WI38 (cell line): Measurements from ENCODE around the gene CCDC78.

Experiments used
- H3K4me3 ChIP-seq: 2 replicates; pipeline ENCODE4 v1.5.1; 2011; ENCODE audit warnings: low read depth, mild to moderate bottlenecking, control low read depth, low read length
- TF ChIP-seq, protein P1 (sequence below): IDR thresholded peaks from 2 replicates; pipeline ENCODE4 v1.5.1; 2012; ENCODE audit warnings: low read depth, mild to moderate bottlenecking, control low read depth, low read length

Gene CCDC78

DNA sequence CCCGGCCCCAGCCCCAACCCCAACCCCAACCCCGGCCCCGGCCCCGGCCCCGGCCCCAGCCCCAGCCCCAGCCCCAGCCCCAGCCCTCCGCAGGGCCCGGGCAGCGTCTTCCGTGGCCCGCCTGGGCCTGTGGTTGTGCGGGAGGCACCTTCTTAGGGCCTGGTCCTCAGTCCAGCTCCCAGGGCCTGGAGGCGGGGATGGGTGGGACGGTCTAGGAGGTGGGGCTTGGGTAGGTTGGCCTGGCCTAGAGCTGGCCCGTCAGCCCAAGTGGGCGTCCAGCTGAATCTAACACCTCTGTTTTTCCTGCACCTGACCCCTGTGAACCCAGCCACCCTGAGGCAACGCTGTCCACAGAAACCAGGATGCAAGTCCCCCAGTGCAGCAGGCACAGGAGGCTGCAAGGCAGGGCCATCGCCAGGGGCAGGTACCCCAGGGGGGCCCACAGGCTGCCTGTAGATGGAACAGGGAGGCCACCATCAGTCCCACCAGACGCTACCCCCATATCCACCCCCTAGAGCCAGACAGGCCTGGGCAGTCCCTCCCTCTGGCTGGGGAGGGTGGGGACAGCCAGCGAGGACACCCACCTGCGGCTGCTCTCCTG lies 43.0 kb upstream of the CCDC78 start:
- TF ChIP-seq, protein P1, sequence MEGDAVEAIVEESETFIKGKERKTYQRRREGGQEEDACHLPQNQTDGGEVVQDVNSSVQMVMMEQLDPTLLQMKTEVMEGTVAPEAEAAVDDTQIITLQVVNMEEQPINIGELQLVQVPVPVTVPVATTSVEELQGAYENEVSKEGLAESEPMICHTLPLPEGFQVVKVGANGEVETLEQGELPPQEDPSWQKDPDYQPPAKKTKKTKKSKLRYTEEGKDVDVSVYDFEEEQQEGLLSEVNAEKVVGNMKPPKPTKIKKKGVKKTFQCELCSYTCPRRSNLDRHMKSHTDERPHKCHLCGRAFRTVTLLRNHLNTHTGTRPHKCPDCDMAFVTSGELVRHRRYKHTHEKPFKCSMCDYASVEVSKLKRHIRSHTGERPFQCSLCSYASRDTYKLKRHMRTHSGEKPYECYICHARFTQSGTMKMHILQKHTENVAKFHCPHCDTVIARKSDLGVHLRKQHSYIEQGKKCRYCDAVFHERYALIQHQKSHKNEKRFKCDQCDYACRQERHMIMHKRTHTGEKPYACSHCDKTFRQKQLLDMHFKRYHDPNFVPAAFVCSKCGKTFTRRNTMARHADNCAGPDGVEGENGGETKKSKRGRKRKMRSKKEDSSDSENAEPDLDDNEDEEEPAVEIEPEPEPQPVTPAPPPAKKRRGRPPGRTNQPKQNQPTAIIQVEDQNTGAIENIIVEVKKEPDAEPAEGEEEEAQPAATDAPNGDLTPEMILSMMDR = no peak
- no peak overlapping the region for H3K4me3 ChIP-seq

DNA sequence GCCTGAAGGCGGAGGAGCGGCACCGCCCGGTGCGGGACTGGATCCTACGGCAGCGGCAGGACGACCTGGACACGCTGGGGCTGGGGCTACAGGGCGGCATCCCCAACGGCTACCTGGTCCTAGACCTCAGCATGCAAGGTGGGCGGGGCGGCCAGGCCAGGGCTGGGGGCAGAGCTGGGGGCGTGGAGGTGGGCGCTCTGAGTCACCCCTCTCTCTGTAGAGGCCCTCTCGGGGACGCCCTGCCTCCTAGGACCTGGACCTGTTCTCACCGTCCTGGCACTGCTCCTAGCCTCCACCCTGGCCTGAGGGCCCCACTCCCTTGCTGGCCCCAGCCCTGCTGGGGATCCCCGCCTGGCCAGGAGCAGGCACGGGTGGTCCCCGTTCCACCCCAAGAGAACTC lies 42.2 kb upstream of the CCDC78 start:
- TF ChIP-seq, protein P1 = no peak
- no peak overlapping the region for H3K4me3 ChIP-seq

DNA sequence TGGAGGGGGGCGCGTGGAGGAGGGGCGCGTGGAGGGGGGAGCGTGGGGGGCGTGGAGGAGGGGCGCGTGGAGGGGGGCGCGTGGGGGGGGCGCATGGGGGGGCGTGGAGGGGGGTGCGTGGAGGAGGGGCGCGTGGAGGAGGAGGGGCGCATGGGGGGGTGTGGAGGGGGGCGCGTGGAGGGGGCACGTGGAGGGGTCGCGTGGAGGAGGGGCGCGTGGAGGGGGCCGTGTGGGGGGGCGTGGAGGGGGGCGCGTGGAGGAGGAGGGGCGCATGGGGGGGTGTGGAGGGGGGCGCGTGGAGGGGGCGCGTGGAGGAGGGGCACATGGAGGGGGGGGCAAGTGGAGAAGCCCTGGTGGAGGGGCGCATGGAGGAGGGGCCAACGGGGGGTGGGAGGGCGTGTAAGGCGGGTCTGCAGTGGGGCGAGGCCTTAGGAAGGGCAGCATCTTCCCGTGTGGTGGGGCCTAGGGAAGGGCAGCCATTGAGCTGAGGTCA lies 41.5 kb upstream of the CCDC78 start:
- H3K4me3 ChIP-seq = no peak overlapping the region
- TF ChIP-seq, protein P1 = no peak

DNA sequence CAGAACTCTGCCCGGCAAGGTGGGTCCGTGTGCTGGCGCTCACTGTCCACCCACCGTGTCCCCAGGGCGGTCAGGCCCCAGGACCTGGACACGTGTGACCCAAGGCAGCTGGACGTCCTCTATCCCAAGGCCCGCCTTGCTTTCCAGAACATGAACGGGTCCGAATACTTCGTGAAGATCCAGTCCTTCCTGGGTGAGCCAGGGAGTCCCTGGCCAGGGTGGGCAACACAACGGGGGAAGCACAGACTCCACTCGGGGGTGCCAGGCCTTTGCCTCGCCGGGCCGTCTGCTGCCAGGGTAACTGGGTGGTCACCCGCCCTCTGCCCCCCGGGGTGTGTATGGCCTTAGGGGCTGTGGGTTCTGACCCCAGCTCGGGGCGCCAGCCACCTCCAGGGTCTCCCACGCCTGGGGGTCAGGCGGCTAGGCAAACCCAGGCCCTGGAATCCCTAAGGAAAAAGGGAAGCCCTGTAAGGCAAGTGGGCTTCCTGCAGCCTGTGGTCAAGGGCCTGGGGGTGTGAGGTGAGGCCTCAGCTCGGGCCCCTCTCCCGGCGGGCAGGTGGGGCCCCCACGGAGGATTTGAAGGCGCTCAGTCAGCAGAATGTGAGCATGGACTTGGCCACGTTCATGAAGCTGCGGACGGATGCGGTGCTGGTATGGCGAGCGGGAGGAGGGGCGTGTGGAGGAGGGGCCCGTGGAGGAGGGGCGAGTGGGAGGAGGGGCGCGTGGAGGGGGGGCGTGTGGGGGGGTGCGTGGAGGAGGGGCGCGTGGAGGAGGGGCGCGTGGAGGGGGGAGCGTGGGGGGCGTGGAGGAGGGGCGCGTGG lies 40.8 kb upstream of the CCDC78 start:
- no peak overlapping the region for H3K4me3 ChIP-seq
- TF ChIP-seq, protein P1 = no peak

DNA sequence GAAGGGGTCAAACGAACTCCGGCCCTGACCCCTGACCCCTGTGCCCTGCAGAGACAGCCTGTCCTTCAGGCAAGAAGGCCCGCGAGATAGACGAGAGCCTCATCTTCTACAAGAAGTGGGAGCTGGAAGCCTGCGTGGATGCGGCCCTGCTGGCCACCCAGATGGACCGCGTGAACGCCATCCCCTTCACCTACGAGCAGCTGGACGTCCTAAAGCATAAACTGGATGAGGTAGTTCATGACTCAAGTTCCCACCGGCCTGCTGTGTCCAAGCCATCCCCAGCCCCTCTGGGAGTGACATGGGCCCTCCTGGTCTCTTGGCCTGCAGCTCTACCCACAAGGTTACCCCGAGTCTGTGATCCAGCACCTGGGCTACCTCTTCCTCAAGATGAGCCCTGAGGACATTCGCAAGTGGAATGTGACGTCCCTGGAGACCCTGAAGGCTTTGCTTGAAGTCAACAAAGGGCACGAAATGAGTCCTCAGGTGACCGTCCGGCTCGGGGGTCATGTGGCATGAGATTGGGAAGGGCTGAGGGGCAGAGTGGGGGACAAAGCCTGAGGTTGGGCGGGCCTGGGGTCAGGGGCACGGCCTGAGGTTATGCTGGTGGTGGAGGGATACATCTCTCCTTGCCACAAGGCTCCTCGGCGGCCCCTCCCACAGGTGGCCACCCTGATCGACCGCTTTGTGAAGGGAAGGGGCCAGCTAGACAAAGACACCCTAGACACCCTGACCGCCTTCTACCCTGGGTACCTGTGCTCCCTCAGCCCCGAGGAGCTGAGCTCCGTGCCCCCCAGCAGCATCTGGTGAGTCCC lies 40.0 kb upstream of the CCDC78 start:
- TF ChIP-seq, protein P1 = no peak
- H3K4me3 ChIP-seq = no peak overlapping the region

DNA sequence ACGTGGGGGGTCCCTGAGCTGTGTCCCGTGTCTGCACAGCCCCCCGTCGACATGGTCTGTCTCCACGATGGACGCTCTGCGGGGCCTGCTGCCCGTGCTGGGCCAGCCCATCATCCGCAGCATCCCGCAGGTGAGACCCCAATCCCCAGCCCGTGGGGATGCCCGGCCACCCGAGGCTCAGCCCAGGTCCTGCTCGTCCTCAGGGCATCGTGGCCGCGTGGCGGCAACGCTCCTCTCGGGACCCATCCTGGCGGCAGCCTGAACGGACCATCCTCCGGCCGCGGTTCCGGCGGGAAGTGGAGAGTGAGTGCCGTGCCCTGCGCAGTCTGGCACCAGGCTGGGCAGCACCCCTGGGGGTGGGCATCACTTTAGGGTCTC lies 39.2 kb upstream of the CCDC78 start:
- TF ChIP-seq, protein P1 = no peak
- H3K4me3 ChIP-seq = no peak overlapping the region
